Cerebellar cortex (tissue), 1 donor: ENCODE results near the gene A1CF.
"Not testable (repeated sequence)": the region's sequence is repeated elsewhere in the genome, so short reads cannot be mapped to it uniquely, and the experiment has no call there.

Source experiments
- DNase-seq: peaks from one replicate; pipeline ENCODE4 v3.0.0-alpha.2; 2015; ENCODE audit warnings: low spot score

The A1CF gene, protein sequence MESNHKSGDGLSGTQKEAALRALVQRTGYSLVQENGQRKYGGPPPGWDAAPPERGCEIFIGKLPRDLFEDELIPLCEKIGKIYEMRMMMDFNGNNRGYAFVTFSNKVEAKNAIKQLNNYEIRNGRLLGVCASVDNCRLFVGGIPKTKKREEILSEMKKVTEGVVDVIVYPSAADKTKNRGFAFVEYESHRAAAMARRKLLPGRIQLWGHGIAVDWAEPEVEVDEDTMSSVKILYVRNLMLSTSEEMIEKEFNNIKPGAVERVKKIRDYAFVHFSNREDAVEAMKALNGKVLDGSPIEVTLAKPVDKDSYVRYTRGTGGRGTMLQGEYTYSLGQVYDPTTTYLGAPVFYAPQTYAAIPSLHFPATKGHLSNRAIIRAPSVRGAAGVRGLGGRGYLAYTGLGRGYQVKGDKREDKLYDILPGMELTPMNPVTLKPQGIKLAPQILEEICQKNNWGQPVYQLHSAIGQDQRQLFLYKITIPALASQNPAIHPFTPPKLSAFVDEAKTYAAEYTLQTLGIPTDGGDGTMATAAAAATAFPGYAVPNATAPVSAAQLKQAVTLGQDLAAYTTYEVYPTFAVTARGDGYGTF

GRCh38 chr10:50885097-50885859 is at the start of gene A1CF:
Gene A1CF (minus strand): TSS chr10:50885627. CDS start chr10:50859940, 25,687 bp downstream.
- DNase-seq, result no peak

GRCh38 chr10:50931948-50932431 is 46.6 kb upstream of the A1CF start:
- DNase-seq, result no peak

GRCh38 chr10:50929670-50930069 is 44.2 kb upstream of the A1CF start:
- no peak for DNase-seq

GRCh38 chr10:50928190-50928552 is 42.7 kb upstream of the A1CF start:
- no peak for DNase-seq

DNA sequence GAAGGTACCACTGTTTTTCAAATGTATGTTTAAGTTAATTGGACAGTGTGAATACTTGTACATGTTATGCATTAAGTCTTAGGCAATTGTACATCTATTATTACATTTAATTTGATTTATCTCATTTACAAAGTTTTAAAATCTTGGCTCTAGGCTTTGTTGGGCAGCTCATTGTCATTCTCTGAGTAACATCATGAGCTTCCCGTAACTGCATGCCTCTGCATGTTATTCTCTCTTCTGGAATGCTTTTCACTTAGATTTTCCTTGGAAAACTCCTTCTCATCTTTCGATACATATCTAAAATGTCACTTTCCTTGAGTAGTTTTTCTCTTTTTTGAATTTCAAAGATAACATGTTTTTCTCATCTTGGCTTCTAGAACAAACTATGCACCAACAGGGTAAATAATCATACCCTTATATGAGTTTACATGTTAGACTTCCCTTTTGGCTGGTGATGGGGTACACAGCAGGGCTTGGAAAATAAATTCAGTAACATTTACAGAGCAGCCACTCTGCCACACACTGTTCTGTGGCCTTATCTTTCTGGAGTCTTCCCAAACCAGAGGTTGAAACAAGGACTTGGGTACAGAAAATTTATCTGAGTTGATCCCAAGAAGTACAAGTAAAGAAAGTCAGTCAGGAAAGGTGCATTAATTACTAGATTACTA is 42.2 kb upstream of the A1CF start:
- no peak for DNase-seq

DNA sequence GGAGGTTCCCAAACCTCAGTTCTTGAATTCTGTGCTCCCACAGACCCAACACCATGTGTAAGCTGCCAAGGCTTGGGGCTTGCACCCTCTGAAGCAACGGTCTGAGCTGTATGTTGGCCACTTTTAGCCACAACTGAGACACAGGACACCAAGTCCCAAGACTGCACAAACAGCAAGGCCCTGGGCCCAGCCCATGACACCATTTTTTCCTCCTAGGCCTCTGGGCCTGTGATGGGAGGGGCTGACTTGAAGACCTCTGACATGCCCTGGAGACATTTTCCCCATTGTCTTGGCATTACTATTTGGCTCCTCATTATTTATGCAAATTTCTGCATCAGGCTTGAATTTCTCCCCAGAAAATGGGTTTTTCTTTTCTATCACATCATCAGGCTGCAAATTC is 38.0 kb upstream of the A1CF start:
- not testable (repeated sequence) for DNase-seq

GRCh38 chr10:50919010-50919409 is 33.6 kb upstream of the A1CF start:
- no peak for DNase-seq

GRCh38 chr10:50918529-50918928 is 33.1 kb upstream of the A1CF start:
- no peak for DNase-seq

- DNase-seq, result no peak
Measured at GRCh38 chr10:50917486-50917885, 32.1 kb upstream of the A1CF start.

- no peak for DNase-seq
Measured at GRCh38 chr10:50909334-50910014, 24.0 kb upstream of the A1CF start.

- DNase-seq, result no peak
Measured at GRCh38 chr10:50908366-50908765, 22.9 kb upstream of the A1CF start.

GRCh38 chr10:50905797-50906196 is 20.4 kb upstream of the A1CF start:
- not testable (repeated sequence) for DNase-seq

DNA sequence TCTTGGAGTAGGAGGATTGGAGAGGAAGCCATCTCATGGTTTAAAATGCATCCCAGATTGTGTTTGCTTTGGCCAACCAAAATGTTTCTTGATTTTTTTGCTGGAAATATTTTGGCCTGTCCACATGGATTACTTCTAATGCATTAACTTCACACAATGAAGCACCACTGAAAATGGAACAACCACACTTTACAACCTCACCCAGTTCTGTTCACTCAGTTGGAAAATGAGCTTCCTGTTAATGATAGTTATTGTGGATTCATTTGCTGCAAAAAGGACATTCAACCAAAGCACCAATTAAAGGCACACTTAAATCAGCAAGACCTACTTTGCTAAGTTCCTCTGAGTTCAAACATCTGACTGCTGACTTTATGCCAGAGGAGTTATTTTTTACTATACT is 11.3 kb upstream of the A1CF start:
- DNase-seq, result no peak

DNA sequence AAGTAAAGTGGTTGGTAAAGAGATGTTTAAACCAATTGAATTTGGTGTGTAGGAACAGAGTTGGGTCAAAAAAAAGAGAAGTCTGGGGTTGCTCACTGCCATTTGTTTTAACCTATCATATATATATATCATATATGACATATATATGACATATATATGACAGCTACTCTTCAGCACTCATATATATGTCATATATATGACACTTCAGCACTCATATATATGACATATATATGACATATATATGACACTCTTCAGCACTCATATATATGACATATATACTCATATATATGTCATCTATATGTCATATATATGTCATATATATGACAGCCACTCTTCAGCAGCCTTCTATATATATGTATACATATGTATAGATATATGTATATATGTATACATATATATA is 8.9 kb upstream of the A1CF start:
- DNase-seq, result no peak

- no peak for DNase-seq
Measured at GRCh38 chr10:50892467-50892866, 7.0 kb upstream of the A1CF start.

DNA sequence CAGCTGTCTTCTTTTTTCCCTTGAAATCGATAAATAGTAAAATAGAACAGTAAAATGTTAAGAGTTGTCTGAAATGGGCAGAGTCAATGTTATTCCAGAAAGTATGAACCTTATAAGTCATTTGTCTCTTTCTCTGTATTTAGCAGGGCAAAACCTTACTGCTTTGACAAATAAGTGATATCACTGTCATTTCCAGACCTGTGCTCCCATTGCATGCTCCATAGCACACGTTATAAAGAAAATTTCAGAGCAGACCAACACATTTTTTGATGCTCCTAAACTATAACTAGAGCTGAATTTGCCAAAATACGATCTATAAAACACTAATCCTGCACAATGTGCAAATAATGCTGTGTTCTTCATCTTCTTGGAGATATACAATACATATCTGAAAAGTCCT is 1.1 kb downstream of the A1CF start:
- DNase-seq, result no peak

DNA sequence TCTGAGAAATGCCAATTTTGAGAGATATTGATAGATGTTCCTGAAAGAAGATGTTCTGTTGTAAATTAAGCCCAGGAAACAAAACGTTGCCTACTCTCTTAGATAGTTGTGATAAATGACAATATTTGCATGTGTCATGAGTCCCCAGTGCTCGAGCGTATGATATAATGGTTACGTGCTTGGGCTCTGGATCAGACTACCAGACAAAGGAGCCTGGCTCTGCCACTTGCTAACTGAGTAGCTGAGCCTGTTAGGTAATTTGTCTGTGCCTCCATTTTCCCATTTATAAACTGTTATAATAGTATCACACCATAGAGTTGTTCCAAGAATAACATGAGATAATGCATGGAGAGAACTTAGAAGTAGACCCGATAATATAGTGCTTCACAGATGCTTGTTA is 1.8 kb downstream of the A1CF start:
- no peak for DNase-seq

DNA sequence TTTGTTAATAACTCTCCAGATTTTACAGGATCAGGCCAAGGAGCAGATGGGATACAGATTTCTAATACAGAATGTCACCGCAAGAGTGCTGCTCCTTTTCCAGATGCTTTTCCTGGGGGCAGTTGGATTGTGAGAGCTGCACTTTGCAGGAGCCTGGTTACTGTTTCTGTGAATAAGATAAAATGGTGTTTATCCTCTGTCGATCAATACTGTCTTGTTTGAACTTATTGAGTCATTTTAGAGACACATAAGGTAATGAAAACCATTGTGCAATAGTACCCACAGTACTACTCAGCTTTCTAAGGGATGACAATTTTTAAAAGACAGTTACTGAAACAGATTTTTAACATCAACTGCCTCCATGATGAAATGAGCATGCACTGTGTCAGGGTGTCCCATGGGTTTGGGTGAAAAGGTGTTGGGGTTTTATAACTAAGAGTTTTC is 2.9 kb downstream of the A1CF start:
- DNase-seq, result no peak

DNA sequence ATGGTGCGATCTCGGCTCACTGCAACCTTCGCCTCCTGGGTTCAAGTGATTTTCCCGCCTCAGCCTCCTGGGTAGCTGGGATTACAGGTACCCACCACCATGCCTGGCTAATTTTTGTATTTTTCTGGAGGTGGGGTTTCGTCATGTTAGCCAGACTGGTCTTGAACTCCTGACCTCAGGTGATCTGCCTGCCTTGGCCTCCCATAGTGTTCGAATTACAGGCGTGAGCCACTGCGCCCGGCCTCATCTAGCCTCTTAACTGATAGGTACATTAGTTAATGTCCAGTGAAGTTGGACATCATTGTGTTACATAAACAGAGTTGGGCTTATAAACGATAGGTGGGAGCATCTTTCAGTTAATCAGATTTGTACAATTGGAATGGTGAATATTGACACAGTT is 4.4 kb downstream of the A1CF start:
- not testable (repeated sequence) for DNase-seq

- DNase-seq, result no peak
Measured at GRCh38 chr10:50876429-50876828, 9.0 kb downstream of the A1CF start.

DNA sequence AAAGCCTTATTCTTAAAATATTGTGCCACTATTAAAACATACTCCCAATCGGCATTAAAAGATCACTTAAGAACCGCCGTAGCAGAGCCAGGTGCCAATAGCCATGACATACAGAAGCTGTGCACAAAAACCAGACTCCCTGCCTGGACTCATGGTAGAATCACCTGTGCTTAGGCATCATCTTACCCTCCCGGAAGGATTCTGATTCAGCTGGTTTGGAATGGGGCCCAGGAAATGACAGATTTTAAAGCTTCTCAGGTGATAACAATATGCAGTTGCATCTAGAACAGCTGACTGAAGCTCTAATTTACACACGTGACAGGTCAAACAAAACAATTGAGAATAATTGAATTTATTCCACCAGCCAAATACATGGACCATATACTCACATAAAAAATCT is 10.7 kb downstream of the A1CF start:
- DNase-seq, result no peak

DNA sequence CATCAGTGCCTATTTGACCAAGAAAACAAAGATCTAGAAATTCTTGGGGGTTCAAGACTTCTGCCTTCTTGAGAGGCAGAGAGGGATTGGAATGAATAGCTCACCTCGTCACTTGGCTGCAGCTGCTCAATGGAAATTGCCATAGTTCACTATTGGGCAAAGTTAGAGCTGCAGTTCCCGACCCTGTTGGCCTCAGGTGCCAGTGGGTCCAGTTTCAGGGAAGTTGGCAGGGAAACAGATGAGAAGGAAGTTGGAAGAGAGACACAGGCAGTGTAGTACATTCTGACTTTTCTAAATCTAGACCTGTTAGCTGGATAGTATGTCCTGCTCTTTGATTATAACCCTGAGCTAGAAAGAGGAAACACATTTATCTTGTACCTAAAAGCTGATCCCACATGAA is 19.1 kb downstream of the A1CF start:
- DNase-seq, result no peak
